ENCODE measurements around the gene POLR2J.
A peak's percentile ranks its signal among the peaks of the same experiment; 100 is the strongest.
"Not testable (repeated sequence)": the region's sequence is repeated elsewhere in the genome, so short reads cannot be mapped to it uniquely, and the experiment has no call there.

POLR2J gene

GRCh38 chr7:102503141-102503540 lies 24.4 kb upstream of the POLR2J start:
- DNase-seq (ENCODE audit: extremely low spot score); POLR2A ChIA-PET; CTCF ChIA-PET: not testable (repeated sequence)

DNA sequence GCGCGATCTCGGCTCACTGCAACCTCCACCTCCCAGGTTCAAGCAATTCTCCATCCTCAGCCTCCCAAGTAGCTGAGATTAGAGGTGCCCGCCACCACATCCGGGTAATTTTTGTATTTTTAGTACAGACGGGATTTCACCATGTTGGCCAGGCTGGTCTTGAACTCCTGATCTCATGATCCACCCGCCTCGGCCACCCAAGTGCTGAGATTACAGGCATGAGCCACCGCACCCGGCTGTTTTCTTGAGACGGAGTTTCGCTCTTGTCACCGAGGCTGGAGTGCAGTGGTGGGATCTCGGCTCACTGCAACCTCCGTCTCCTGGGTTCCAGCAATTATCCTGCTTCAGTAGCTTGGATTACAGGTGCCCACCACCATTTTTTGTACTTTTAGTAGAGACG lies 19.6 kb upstream of the POLR2J start:
- DNase-seq (ENCODE audit: extremely low spot score); CTCF ChIA-PET; POLR2A ChIA-PET: not testable (repeated sequence)

DNA sequence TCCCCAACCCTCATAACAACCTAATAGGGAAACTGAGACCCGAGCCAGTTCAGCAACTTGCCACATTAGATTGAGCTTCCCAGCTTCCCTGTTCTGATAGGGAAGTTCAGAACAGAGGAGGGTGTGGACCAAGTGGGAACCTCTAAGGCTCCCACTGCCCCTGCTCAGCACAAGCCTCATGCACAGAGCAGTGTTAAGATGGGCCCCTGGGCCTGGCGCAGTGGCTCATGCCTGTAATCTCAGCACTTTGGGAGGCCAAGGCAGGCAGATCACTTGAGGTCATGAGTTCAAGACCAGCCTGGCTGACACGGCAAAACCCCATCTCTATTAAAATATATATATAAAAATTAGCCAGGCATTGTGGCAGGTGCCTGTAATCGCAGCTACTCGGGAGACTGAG lies 18.6 kb upstream of the POLR2J start:
- DNase-seq (ENCODE audit: extremely low spot score); CTCF ChIA-PET; POLR2A ChIA-PET: not testable (repeated sequence)

DNA sequence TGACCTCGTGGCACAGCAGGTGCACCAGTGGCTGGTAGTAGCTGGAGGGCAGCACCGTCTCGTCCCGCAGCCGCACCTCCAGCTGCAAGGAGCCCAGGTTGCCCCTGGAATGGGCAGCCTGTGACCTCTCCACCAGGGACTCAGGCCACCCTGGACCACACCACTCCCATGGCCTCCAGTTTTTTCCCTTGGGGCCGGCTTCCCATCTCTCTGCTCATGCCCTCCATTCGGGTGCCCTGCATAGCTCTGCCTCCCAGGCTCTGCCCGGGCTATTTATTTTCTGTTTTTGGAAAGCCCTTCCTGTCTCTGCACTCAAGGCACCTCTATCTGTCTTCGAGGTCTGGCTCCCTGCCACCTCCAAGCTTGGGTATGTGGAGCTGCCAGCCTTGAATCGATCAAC lies 18.1 kb upstream of the POLR2J start:
- DNase-seq (ENCODE audit: extremely low spot score); POLR2A ChIA-PET; CTCF ChIA-PET: not testable (repeated sequence)

DNA sequence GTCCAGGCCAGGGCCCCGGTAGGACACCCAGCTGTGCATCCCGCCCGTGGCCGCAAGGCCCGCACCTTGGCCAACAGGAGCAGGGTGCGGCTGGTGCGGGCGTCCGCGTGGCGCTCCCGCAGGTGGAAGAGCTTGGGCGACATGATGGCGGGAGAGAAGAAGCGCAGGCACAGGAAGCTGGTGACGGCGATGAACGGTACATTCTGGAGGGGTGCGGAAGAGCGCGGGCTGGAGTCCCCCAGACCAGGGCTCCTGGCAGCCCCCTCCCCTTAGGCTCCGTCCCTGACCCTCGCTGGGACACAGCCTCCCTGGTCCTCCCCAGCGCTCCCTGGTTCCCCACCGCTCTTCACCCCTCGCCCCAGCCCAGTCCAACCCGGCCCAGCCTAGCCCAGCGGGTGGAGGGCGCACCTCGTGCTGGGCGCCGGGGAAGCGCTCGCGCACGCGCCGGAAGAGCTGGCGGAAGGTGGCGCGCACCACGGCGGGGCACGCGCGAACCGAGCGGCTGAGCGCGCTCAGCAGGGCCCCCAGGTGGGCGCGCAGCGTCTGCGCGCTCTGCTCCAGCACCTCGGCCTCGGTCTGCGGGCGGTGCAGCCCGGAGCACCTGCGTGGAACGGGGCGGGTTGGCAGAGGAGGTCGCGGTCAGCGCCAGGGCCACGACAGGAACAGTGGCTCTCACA lies 15.9 kb upstream of the POLR2J start:
- CTCF ChIA-PET; POLR2A ChIA-PET; DNase-seq (ENCODE audit: extremely low spot score): not testable (repeated sequence)

GRCh38 chr7:102494026-102494425 lies 15.3 kb upstream of the POLR2J start:
- DNase-seq (ENCODE audit: extremely low spot score); CTCF ChIA-PET; POLR2A ChIA-PET: not testable (repeated sequence)

- DNase-seq (ENCODE audit: extremely low spot score); POLR2A ChIA-PET; CTCF ChIA-PET: not testable (repeated sequence)
These were observed 14.7 kb upstream of the POLR2J start for GRCh38 chr7:102493220-102493935.

DNA sequence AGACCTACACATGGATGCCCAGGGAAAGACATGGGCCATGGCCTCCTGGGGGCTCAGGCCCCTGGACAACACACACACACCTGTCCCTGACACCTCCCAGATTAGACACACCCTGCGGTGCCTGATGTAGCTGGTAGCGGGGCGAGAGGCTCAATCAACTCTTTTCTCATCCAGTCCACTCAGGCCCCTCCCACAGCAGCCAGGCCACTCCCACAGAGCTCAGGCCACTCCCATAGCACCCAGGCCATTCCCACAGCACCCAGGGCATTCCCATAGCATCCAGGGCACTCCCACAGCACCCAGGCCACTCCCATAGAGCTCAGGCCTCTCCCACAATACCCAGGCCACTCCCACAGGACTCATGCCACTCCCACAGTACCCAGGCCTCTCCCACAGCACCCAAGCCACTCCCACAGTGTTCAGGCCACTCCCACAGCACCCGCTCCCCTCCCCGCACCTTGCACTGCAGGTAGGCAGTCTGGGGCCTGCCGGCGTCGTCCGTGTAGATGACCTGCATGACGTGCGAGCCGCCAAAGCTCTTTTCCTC lies 11.9 kb upstream of the POLR2J start:
- POLR2A ChIA-PET; CTCF ChIA-PET; DNase-seq (ENCODE audit: extremely low spot score): not testable (repeated sequence)

DNA sequence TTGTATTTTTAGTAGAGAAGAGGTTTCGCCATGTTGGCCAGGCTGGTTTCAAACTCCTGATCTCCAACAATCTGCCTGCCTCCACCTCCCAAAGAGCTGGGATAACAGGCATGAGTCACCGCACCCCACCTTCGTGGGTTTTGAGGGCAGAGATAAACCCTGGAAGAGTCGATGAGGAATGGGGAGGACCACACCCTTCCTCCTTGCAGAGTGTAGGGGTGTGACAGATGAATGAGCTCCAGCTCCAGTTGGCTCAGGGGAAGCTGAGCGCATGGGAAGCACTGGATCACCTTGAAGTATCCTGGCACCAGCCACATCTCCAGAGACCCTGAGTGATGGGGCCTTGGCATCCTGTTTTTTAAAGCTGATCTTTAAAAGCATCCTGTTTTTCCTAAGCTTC lies 5.6 kb upstream of the POLR2J start:
- CTCF ChIA-PET; DNase-seq (ENCODE audit: extremely low spot score); POLR2A ChIA-PET: not testable (repeated sequence)

GRCh38 chr7:102481962-102482361 lies 3.2 kb upstream of the POLR2J start:
- CTCF ChIA-PET; POLR2A ChIA-PET; DNase-seq (ENCODE audit: extremely low spot score): not testable (repeated sequence)

- TF ChIP-seq, protein P1, sequence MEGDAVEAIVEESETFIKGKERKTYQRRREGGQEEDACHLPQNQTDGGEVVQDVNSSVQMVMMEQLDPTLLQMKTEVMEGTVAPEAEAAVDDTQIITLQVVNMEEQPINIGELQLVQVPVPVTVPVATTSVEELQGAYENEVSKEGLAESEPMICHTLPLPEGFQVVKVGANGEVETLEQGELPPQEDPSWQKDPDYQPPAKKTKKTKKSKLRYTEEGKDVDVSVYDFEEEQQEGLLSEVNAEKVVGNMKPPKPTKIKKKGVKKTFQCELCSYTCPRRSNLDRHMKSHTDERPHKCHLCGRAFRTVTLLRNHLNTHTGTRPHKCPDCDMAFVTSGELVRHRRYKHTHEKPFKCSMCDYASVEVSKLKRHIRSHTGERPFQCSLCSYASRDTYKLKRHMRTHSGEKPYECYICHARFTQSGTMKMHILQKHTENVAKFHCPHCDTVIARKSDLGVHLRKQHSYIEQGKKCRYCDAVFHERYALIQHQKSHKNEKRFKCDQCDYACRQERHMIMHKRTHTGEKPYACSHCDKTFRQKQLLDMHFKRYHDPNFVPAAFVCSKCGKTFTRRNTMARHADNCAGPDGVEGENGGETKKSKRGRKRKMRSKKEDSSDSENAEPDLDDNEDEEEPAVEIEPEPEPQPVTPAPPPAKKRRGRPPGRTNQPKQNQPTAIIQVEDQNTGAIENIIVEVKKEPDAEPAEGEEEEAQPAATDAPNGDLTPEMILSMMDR (IDR thresholded peaks at IDR 0.05; ENCODE audit: control extremely low read depth, extremely low read depth, low read depth, missing control alignments) = peak; percentile 40
- CTCF ChIA-PET = interaction anchor here (1.2 kb wide), 1 partner anchor 14 kb away, joined by 7 read pairs; no protein-coding TSS in a partner anchor
- DNase-seq (ENCODE audit: extremely low spot score); POLR2A ChIA-PET: not testable (repeated sequence)
These were observed 1.4 kb upstream of the POLR2J start for GRCh38 chr7:102479982-102480637.

- CTCF ChIA-PET; POLR2A ChIA-PET; DNase-seq (ENCODE audit: extremely low spot score): not testable (repeated sequence)
These were observed 475 bp upstream of the POLR2J start for GRCh38 chr7:102479209-102479584.

GRCh38 chr7:102474736-102475435 lies 3.8 kb downstream of the POLR2J start:
- DNase-seq (ENCODE audit: extremely low spot score); CTCF ChIA-PET; POLR2A ChIA-PET: not testable (repeated sequence)

- POLR2A ChIA-PET; DNase-seq (ENCODE audit: extremely low spot score): not testable (repeated sequence)
- CTCF ChIA-PET = interaction anchor here (1.9 kb wide), 1 partner anchor 69 kb away, joined by 4 read pairs; no protein-coding TSS in a partner anchor
These were observed 4.6 kb downstream of the POLR2J start for GRCh38 chr7:102474116-102474515.
